Measurements from ENCODE around the gene CTSF.

The CTSF gene

DNA sequence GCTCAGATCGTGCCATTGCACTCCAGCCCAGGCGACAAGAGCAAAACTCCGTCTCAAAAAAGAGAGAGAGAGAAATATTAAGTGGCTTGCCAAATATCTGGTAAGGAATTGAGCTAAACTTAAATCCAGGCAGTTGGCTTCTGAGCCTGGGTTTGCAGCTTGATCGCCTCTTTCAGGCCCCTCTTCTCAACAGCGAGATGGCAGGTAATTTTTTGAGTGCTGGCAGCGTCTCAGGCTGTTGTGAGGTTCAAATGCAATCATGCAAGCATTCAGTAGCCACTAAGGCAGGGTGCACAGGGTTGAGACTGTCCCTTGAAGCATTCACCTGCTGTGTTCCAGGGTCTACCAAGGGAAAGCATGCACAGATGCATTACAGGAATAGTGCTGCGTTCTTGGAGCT is 670 bp upstream of the CTSF start:
- TF ChIP-seq, protein P1, sequence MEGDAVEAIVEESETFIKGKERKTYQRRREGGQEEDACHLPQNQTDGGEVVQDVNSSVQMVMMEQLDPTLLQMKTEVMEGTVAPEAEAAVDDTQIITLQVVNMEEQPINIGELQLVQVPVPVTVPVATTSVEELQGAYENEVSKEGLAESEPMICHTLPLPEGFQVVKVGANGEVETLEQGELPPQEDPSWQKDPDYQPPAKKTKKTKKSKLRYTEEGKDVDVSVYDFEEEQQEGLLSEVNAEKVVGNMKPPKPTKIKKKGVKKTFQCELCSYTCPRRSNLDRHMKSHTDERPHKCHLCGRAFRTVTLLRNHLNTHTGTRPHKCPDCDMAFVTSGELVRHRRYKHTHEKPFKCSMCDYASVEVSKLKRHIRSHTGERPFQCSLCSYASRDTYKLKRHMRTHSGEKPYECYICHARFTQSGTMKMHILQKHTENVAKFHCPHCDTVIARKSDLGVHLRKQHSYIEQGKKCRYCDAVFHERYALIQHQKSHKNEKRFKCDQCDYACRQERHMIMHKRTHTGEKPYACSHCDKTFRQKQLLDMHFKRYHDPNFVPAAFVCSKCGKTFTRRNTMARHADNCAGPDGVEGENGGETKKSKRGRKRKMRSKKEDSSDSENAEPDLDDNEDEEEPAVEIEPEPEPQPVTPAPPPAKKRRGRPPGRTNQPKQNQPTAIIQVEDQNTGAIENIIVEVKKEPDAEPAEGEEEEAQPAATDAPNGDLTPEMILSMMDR (conservative IDR thresholded peaks at IDR 0.05): no peak
- peak overlapping the region; percentile 75; the same call in 1 of the 2 replicates for H3K27ac ChIP-seq

DNA sequence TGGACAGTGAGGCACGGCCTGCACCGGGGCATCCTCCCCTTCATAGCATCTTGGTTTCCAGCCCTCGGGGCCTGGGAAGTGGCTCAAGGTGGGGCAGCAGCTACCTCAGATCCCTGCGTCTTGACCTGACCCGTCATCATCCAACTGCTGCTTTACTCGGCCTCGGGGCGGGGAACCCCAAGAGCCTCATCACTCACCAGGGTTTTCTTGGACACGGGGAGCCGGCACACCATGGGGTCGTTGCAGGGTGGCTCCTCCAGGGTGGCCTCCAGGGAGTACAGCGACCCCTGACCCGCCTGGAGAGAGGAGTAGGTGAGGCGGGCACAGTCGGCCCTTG is 651 bp downstream of the CTSF start:
- TF ChIP-seq, protein P1 (conservative IDR thresholded peaks at IDR 0.05): no peak
- H3K27ac ChIP-seq: peak overlapping the region; percentile 75; the same call in 1 of the 2 replicates

DNA sequence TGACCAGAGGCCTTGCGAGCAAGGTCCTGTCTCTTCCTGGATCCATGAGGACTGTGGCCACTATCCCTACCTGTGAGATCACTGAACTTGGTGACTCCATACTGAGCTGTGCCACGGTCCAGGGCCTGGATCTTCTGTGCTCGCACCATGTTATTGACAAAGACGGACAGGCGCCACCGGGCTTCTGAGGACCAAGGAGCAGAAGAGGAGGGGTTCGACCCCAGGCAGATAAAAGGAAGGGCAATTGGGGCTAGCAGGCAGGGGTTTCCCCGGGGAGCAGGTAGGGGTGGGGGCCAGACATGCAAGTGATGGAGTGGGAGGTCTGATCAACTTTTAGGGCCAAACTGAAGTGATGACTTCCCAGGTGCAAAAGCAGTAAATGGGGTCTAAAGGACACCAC is 2.2 kb downstream of the CTSF start:
- H3K27ac ChIP-seq: no peak overlapping the region
- TF ChIP-seq, protein P1 (conservative IDR thresholded peaks at IDR 0.05): no peak

DNA sequence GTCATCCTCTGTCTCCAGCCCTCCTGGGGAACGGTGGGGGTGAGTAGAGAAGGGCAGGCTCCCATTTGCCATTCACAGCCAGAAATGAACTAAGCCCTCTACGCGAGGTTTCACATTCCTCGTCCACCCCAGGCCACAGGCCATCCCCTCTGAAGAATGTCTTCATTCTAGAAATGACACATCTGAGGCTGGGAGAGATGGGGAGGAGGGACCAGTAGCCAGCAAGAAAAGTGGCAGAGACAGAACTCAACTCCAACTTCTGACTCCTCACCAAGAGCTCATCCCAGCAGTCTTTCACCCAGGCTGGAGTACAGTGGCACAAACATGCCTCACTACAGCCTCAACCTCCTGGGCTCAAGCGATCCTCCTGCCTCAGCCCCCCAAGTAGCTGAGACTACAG is 3.4 kb downstream of the CTSF start:
- TF ChIP-seq, protein P1 (conservative IDR thresholded peaks at IDR 0.05): no peak
- H3K27ac ChIP-seq: no peak overlapping the region

DNA sequence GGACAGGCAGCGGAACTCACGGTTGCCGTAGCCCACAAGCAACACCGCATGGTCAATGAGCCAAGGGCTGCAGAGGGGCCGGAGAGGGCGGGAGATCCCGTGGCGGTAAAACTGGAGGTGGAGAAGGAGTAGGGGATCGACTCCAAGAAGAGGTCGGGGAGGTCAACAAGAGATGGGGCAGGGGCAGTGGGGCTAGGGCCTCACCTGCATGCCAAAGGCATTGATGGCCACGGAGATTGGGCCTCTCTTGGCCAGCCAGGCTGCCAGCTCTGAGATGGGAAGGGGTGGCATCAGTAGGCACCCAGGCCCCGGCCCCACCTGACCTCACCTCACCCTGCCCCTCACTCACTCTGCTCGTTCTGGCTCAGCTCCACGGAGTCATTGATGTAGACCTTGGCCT is 3.9 kb downstream of the CTSF start:
- TF ChIP-seq, protein P1 (conservative IDR thresholded peaks at IDR 0.05): no peak
- H3K27ac ChIP-seq: no peak overlapping the region

DNA sequence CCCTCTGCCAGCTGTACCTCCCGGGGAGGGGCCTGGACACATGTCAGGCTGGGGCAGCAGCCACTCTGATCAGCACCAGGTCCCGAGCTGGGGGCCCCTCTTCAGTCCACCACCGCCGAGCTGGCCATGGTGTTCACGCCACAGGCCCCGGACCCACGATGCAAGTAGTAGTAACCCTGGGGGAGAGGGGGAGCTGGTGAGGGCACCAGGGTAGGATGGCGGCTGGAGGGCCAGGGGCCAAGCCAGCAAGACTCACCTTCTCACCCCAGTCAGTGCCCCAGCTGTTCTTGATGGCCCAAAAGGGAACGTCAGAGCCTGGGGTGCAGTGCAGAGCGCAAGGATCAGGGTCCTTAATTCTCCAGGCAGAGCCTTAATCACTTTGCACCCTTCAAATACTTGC is 4.6 kb downstream of the CTSF start:
- no peak overlapping the region for H3K27ac ChIP-seq
- TF ChIP-seq, protein P1 (conservative IDR thresholded peaks at IDR 0.05): no peak

DNA sequence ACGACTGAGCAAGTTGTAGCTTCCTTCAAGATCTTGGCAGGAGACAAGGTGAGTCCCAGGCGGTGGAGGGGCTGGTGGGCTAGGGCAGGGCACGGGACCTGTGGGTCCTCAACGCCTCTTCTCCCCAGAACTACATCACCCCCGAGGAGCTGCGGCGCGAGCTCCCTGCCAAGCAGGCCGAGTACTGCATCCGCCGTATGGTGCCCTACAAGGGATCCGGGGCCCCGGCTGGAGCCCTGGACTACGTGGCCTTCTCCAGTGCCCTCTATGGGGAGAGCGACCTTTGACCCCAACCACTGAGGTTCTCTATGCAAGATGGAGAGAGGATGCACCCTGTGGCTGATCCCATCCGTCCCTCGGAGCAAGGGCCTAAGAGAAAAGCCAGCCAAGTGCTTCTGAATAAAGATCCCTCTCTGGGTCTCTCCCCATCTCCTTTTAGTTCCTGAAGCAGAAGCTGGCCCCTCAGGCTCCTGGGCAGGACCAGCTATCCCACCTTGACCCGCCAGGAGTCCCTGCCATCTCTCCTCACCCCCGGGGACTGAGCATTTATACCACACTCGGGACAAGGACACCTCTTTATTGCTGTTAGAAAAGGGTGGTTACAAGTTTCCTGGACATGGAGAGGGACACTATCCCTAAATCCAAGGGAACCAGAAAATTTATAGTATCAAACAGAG is 5.4 kb downstream of the CTSF start:
- TF ChIP-seq, protein P1 (conservative IDR thresholded peaks at IDR 0.05): no peak
- no peak overlapping the region for H3K27ac ChIP-seq
